Activated effector memory CD4-positive, alpha-beta T cell treated with anti-CD3 and anti-CD28 coated beads, Interleukin-2, amount 50 U/mL, for 16 hours (primary cell): ENCODE results near the gene LTBP2.

Experiments
- DNase-seq: peaks from one replicate; pipeline ENCODE4 v3.0.0-alpha.2; 2020

The LTBP2 gene

GRCh38 chr14:74587363-74587707 is 24.7 kb downstream of the LTBP2 start:
- DNase-seq = no peak

GRCh38 chr14:74586681-74587362 is 25.2 kb downstream of the LTBP2 start:
- DNase-seq = no peak

GRCh38 chr14:74585406-74586335 is 26.4 kb downstream of the LTBP2 start:
- DNase-seq = no peak

DNA sequence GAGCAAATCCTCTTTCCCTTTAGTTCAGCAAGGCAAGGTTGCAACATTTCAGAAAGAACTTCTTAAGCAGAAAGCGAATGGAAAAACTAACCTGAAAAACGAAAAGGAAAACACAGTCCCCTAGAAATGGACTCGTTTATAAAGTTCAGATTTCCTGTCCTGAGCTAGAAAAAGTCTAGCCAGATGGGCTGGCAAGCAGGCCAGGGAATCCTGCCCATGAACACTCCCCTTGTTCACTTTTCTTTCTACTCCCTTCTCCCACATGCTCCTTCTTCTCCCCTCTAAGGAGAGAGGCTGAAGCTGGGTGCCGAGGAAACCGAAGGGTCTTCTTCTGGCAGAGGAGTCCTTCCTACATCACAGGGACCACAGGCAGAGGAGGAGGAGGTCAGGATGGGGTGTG is 27.1 kb downstream of the LTBP2 start:
- no peak for DNase-seq

- no peak for DNase-seq
Measured at GRCh38 chr14:74583689-74584434, 28.2 kb downstream of the LTBP2 start.

- no peak for DNase-seq
Measured at GRCh38 chr14:74582910-74583581, 29.0 kb downstream of the LTBP2 start.

DNA sequence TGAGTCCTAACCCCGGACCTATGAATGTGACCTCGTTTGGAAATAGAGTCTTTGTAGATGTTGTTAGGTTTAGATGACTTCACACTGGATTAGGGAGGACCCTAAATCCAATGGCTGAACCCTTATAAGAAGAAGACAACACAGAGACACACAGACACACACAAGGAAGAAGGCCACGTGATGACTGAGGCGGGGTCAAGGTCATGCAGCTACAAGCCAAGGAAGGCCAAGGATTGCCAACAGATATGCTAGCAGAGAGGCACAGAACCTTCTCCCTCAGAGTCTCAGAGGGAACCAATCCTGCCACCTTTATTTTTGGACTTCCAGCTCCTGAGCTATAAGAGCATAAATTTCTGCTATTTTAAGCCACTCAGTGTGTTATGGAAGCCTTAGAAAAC is 31.8 kb downstream of the LTBP2 start:
- no peak for DNase-seq

DNA sequence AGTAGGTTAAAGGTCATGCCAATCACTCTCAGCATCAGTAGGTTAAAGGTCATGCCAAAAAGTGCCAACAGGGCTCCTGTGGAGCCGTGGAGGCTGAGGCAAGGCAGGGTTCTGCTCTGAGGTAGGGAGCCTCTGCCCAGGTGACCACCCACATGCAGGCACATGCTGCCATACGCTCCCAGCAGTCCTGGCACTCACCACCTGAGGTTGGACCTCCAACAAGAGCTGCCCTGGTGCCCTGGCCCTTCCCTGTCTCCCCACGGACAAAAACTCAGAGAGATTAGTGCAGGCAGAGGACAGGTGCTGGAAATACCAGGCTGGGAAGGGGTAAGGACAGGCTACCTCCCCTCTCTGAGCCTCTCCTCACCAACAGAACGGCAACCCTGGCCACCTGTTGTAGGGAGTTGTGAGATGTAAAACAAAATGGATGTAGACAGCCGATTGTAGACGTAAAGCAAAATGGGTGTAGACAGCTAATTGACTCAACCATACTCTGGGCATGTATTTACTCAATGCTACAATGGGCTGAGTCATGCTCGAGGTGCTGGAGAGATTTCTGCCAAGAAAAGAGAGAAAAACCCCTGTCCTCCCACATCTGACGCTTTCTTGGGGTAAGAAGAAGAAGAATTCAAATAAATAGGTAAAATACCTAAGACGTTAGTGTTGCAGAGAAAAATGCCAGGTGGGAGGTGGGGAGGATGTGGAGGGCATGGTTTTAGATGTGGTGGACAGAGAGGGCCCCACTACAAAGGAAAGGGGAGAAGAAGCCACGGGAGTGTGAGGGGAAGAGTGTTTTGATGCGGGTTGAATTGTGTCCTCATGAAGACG is 32.4 kb downstream of the LTBP2 start:
- no peak for DNase-seq

DNA sequence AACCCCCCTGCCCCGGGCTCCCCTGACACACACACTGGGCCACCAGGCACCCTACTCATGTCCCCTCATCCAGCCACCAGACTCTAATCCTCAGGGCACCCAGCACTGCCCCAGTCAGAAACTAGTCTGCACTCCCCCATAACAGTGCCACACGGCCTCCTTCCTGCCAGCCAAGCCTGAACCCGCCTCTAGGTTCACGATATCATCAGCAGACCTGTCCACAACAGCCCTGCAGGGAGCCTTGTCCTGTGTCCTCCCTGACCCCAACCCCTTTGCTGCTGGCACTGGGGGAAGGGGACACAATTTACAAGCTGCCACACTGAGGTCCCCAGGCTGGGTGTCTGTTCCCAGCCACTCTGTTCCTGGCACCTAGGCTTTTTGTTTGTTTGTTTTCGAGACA is 33.6 kb downstream of the LTBP2 start:
- DNase-seq = no peak

GRCh38 chr14:74577948-74578275 is 34.1 kb downstream of the LTBP2 start:
- no peak for DNase-seq

GRCh38 chr14:74577247-74577947 is 34.6 kb downstream of the LTBP2 start:
- DNase-seq = no peak

DNA sequence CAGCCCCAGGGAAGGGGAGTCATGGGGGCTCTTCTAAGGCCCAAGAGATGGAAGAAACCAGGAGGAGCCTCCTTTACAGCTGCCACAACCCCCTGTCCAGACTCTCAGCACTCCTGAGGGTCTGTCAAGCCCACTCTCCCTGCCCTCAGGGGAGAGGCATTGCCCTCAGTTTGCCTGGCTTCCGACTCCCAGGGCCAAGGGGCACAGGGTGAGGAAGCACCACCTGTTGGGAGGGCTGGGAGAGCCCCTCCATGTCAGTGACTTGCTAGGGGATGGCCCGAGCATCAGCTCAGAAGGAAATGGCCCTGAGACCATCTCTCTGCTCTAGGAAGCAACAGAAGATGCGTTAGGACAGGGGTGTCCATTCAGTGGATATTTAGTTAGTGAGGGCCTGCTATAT is 36.1 kb downstream of the LTBP2 start:
- no peak for DNase-seq

DNA sequence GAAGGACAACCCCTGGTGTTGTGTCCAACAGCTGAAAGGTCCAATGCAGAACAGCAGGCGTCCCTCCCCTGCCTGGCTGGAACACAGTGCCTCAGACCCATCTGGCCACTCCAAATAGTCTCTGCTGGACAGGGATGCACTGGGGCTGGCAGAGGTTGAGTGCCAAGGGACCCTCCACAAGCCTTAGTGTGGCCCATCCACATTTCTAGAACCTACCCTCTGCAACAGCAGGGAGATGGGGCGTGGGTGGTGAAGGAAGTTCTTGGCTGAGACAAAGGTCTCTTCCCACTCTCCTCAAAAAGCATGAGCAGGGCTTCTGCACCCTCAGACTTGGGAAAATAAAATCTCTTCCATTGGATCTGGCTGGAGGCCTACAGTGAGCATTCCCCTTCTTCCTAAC is 36.5 kb downstream of the LTBP2 start:
- DNase-seq = no peak

DNA sequence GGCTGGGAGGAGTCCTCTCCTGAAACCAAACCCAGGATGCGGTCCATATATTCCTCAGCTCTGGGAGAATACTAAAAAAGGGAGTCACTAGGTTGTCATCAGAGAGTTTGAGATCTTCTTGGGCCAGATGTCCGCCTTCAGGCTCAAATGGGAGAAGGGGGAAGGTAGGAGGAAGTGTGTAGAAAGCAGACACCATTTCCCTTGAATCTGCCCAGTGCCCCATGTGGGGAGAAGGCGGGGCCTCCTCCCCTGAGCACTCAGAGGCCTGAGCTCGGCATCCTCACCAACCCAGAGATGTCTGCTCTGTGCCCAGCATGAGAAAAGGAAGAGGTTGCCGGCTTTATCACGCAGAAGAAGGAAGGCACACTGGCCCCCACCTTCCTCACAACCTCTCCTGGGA is 37.3 kb downstream of the LTBP2 start:
- no peak for DNase-seq

DNA sequence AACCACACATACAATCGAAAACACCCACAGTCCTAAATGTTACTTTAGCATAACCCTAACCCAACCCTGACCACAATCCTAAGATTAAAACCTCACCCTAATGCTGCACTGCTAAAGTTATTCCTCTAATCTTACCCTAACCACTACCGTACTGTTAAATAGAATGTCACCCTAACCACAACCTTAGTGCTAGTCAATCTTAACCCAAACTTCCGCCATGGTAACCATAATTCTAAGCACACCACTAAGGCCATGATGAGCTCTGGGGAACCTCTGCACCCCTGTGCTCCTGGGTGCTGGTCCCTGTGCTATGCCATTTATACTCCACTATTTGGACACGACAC is 38.0 kb downstream of the LTBP2 start:
- no peak for DNase-seq

DNA sequence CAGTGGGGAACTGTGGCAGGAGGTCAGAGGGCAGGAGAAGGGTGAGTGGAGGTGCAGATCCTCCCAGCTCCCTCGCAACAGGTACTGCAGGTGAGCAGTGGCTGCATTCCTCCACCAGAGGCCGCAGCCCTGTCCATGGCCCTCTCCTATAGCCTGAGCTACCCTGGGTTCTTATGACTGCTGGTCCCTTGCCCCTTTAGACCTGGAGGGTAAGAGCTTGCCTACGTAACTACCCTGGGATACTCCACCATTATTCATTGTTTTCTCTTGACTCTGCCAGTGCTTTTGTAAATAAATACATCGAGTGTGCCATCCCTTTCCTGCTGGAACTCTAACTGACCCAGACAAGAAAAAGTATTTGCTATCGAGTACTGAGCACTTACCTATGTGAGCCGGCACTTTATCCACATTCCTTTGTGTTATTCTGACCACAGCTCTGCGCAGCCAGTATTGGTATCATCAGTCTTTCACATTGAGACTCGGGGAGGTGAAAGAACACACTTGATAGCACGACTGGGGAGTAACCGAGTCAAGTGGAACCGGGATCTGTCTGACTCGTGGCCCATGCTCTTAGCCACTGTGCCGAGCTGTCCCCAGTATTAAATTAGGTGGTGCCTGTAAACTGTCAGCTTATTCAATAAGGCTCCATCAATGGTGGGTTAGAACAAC is 38.5 kb downstream of the LTBP2 start:
- no peak for DNase-seq

DNA sequence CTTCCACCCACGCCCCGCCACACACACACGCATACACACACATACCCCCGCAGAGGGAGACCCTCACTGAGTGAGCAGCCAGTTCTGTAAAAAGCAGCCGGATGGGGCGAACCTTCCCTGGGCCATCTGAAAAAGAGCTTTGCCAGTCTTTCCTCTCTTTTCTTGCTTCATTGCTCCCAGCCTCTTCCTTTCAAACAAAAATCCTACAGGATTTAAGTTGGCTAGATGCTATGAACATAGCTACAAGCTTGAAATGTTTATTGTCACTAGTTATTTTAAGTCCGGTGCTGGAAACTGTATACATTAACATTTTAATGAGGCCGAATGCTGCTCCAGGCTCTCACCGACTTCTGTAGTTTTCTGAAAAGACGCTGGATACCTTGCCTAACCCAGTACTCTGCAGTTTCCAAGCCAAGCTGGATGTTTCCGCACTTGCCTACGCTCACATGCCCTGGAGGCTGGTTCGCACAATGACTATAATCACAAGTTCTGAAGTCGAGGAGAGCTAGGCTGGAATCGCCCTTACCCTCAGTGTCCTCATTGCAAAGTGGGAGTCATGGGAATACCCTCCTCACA is 39.2 kb downstream of the LTBP2 start:
- no peak for DNase-seq

DNA sequence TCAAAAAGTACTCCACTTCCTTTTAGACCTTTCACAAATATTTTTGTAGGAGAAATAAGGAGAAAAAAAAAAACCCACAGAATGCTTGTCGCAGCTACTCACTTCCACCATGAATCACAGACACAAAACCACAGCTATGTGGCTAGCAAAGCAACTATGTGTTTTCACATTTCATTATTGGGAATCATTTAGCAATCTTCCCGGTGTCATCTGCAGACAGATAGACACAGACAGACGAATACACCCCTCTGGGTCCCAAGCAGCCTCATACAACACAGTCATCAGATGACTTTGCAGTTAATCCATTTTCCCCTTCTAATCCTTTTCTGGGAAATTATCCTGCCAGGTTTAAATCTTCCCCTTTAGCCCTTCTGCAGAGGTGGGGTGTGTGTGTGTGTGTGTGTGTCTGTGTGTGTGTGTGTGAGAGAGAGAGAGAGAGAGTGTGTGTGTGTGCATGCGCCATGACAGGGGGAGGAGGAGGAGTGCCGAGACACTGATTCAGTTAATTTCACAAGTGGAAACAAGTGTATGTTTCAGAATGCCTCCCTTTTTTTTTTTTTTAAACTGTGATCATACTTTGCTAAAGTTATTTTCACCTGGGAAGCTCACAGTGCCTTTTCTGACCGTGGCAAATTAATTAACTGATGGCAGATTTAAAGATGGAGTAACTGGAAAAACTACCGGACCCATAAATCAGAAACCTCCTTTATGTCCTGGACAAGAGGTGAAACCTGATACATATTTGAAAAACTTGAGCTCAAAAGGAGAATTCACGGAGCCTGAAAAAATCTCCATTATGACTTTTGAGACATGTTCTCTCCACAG is 39.9 kb downstream of the LTBP2 start:
- DNase-seq = no peak

DNA sequence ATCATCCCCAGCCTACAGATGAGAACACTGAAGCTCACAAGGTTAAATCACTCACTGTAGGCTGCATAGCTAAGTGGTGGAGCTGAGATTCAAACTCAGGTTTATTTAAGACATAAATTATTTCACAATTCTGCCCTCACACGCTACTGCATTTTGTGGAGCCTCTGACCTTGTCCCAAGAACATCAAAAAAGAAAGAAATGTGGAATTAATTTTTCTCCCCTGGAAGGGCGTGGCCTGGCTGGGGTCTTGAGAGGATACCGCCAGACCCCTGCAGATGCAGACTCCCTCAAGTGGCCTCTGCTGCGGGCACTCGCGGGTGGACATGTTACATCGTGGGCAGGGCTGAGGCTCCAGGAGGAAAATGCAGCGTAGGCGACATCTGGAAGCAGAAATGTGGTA is 40.6 kb downstream of the LTBP2 start:
- DNase-seq = no peak

- DNase-seq = no peak
Measured at GRCh38 chr14:74570696-74571095, 41.3 kb downstream of the LTBP2 start.
